ENCODE results near the gene LRP1B. TPM values are rescaled to one million over a fixed set of nuclear protein-coding genes. Genes with fewer than 3 reads are reported as not detected.

LRP1B gene
- polyA plus RNA-seq, 1 donor = 1.0 TPM

GRCh38 chr2:141611176-141611571 is 519.6 kb downstream of the LRP1B start:
- Histone ChIP-seq H3K27me3 (ENCODE audit: control insufficient read depth, insufficient read depth, low read length) (no peaks in the 10 kb centered on the region), H3K4me3 (ENCODE audit: low read length) (no peak overlapping the region), H3K4me1 (ENCODE audit: control insufficient read depth, insufficient read depth, low read length) (no peaks in the 10 kb centered on the region), H3K27ac (ENCODE audit: low read length) (no peak overlapping the region), H3K9me3 (ENCODE audit: control insufficient read depth, low read depth, low read length) (no peaks in the 10 kb centered on the region), H3K36me3 (ENCODE audit: control insufficient read depth, insufficient read depth, low read length) (no peaks in the 10 kb centered on the region)
- no peak for DNase-seq
- WGBS (ENCODE audit: insufficient coverage, low lambda C conversion rate) = no CpG with 5 or more reads among the region's 1 CpG

- Histone ChIP-seq H3K27ac (ENCODE audit: low read length) (no peak overlapping the region), H3K27me3 (ENCODE audit: control insufficient read depth, insufficient read depth, low read length) (no peaks in the 10 kb centered on the region), H3K4me3 (ENCODE audit: low read length) (no peak overlapping the region), H3K36me3 (ENCODE audit: control insufficient read depth, insufficient read depth, low read length) (no peaks in the 10 kb centered on the region), H3K9me3 (ENCODE audit: control insufficient read depth, low read depth, low read length) (no peaks in the 10 kb centered on the region), H3K4me1 (ENCODE audit: control insufficient read depth, insufficient read depth, low read length) (no peaks in the 10 kb centered on the region)
- DNase-seq = no peak
- WGBS (ENCODE audit: insufficient coverage, low lambda C conversion rate) = no CpG with 5 or more reads among the region's 6 CpGs
Observed at GRCh38 chr2:141610564-141611175, 520.1 kb downstream of the LRP1B start.

DNA sequence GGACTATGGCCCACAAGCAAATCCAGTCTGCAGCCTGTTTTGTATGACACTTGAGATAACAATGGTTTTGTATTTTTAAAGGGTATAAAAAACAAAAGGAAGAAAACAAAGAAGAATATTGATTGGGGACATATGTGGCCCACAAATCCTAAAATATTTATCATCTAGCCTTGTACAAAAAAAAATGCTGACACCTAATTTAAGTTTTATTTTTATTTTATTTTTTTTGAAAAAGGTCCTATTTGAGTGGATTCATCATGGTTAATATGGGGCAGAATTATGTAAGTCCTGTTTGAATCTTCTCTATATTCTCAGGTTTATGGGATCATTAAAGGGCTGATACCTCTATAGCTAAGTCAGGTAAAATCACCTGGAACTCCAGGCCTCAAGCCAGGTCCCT is 525.7 kb downstream of the LRP1B start:
- Histone ChIP-seq H3K27ac (ENCODE audit: low read length) (no peak overlapping the region), H3K4me1 (ENCODE audit: control insufficient read depth, insufficient read depth, low read length) (no peaks in the 10 kb centered on the region), H3K4me3 (ENCODE audit: low read length) (no peak overlapping the region), H3K9me3 (ENCODE audit: control insufficient read depth, low read depth, low read length) (no peaks in the 10 kb centered on the region), H3K27me3 (ENCODE audit: control insufficient read depth, insufficient read depth, low read length) (no peaks in the 10 kb centered on the region), H3K36me3 (ENCODE audit: control insufficient read depth, insufficient read depth, low read length) (no peaks in the 10 kb centered on the region)
- no peak for DNase-seq

GRCh38 chr2:141601511-141602152 is 529.2 kb downstream of the LRP1B start:
- Histone ChIP-seq H3K4me3 (ENCODE audit: low read length) (no peak overlapping the region), H3K27ac (ENCODE audit: low read length) (no peak overlapping the region), H3K9me3 (ENCODE audit: control insufficient read depth, low read depth, low read length) (no peaks in the 10 kb centered on the region), H3K36me3 (ENCODE audit: control insufficient read depth, insufficient read depth, low read length) (no peaks in the 10 kb centered on the region), H3K4me1 (ENCODE audit: control insufficient read depth, insufficient read depth, low read length) (no peaks in the 10 kb centered on the region), H3K27me3 (ENCODE audit: control insufficient read depth, insufficient read depth, low read length) (no peaks in the 10 kb centered on the region)
- DNase-seq = no peak
- 89% methylated on average over 1 of the region's 8 CpGs for WGBS (ENCODE audit: insufficient coverage, low lambda C conversion rate)

- H3K27ac ChIP-seq (ENCODE audit: low read length) = no peak overlapping the region
- H3K9me3 ChIP-seq (ENCODE audit: control insufficient read depth, low read depth, low read length) = no peaks in the 10 kb centered on the region
- no peaks in the 10 kb centered on the region for H3K27me3 ChIP-seq (ENCODE audit: control insufficient read depth, insufficient read depth, low read length)
- no peaks in the 10 kb centered on the region for H3K4me1 ChIP-seq (ENCODE audit: control insufficient read depth, insufficient read depth, low read length)
- 83% methylated on average over 1 of the region's 4 CpGs for WGBS (ENCODE audit: insufficient coverage, low lambda C conversion rate)
- H3K36me3 ChIP-seq (ENCODE audit: control insufficient read depth, insufficient read depth, low read length) = no peaks in the 10 kb centered on the region
- DNase-seq = no peak
- no peak overlapping the region for H3K4me3 ChIP-seq (ENCODE audit: low read length)
Observed at GRCh38 chr2:141599721-141600120, 531.1 kb downstream of the LRP1B start.

GRCh38 chr2:141598982-141599381 is 531.8 kb downstream of the LRP1B start:
- no CpG with 5 or more reads among the region's 2 CpGs for WGBS (ENCODE audit: insufficient coverage, low lambda C conversion rate)
- Histone ChIP-seq H3K4me1 (ENCODE audit: control insufficient read depth, insufficient read depth, low read length) (no peaks in the 10 kb centered on the region), H3K9me3 (ENCODE audit: control insufficient read depth, low read depth, low read length) (no peaks in the 10 kb centered on the region), H3K36me3 (ENCODE audit: control insufficient read depth, insufficient read depth, low read length) (no peaks in the 10 kb centered on the region), H3K27me3 (ENCODE audit: control insufficient read depth, insufficient read depth, low read length) (no peaks in the 10 kb centered on the region), H3K4me3 (ENCODE audit: low read length) (no peak overlapping the region), H3K27ac (ENCODE audit: low read length) (no peak overlapping the region)
- no peak for DNase-seq

- WGBS (ENCODE audit: insufficient coverage, low lambda C conversion rate) = 86% methylated on average over 1 of the region's 3 CpGs
- Histone ChIP-seq H3K27me3 (ENCODE audit: control insufficient read depth, insufficient read depth, low read length) (no peaks in the 10 kb centered on the region), H3K27ac (ENCODE audit: low read length) (no peak overlapping the region), H3K4me1 (ENCODE audit: control insufficient read depth, insufficient read depth, low read length) (no peaks in the 10 kb centered on the region), H3K4me3 (ENCODE audit: low read length) (no peak overlapping the region), H3K9me3 (ENCODE audit: control insufficient read depth, low read depth, low read length) (no peaks in the 10 kb centered on the region), H3K36me3 (ENCODE audit: control insufficient read depth, insufficient read depth, low read length) (no peaks in the 10 kb centered on the region)
- DNase-seq = no peak
Observed at GRCh38 chr2:141595316-141595920, 535.4 kb downstream of the LRP1B start.

DNA sequence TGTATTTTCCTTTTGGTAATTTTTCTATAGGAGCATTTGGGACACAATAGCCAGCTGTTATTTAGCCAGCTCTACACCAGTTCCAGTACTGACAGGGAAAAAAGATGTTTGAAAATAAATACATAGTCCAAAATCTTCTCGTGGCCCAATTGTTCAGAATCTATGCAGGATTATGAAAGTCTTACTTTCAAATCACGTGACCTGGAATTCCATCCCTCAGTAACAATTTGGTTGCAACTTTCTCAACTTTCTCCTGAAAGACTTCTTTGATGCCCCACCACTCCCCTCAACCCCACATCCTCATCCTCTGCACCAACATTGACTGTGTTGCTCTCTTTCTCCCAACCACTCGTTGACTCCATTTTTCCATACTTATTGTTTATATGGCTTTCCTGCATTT is 539.0 kb downstream of the LRP1B start:
- no peaks in the 10 kb centered on the region for H3K9me3 ChIP-seq (ENCODE audit: control insufficient read depth, low read depth, low read length)
- no peaks in the 10 kb centered on the region for H3K4me1 ChIP-seq (ENCODE audit: control insufficient read depth, insufficient read depth, low read length)
- no peaks in the 10 kb centered on the region for H3K36me3 ChIP-seq (ENCODE audit: control insufficient read depth, insufficient read depth, low read length)
- no peaks in the 10 kb centered on the region for H3K27me3 ChIP-seq (ENCODE audit: control insufficient read depth, insufficient read depth, low read length)
- WGBS (ENCODE audit: insufficient coverage, low lambda C conversion rate) = 74% methylated on average over 3 of the region's 3 CpGs
- no peak overlapping the region for H3K4me3 ChIP-seq (ENCODE audit: low read length)
- no peak overlapping the region for H3K27ac ChIP-seq (ENCODE audit: low read length)
- no peak for DNase-seq

- Histone ChIP-seq H3K36me3 (ENCODE audit: control insufficient read depth, insufficient read depth, low read length) (no peaks in the 10 kb centered on the region), H3K9me3 (ENCODE audit: control insufficient read depth, low read depth, low read length) (no peaks in the 10 kb centered on the region), H3K4me1 (ENCODE audit: control insufficient read depth, insufficient read depth, low read length) (no peaks in the 10 kb centered on the region), H3K27me3 (ENCODE audit: control insufficient read depth, insufficient read depth, low read length) (no peaks in the 10 kb centered on the region), H3K27ac (ENCODE audit: low read length) (no peak overlapping the region), H3K4me3 (ENCODE audit: low read length) (no peak overlapping the region)
- WGBS (ENCODE audit: insufficient coverage, low lambda C conversion rate) = 88% methylated on average over 5 of the region's 5 CpGs
- no peak for DNase-seq
Observed at GRCh38 chr2:141590620-141591019, 540.2 kb downstream of the LRP1B start.

DNA sequence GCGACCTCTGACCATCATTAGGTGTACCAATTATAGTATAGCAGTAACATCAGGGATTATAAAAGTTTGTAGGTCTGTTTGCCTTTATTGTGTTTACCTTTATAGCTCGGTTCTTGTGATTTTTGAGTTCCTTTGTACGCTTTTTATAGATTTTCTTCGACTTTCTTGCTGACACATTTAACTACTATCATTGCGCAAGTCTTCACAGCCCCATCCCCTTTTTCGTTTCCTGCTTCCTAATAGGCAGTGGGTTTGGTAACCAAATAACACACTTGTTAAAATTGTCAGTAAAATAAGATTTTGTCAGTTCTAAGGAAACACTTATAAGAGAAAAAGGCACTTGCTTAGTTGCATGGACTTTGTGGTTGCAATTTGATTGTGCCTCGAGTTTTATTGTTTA is 541.5 kb downstream of the LRP1B start:
- no peak overlapping the region for H3K27ac ChIP-seq (ENCODE audit: low read length)
- H3K27me3 ChIP-seq (ENCODE audit: control insufficient read depth, insufficient read depth, low read length) = no peaks in the 10 kb centered on the region
- H3K9me3 ChIP-seq (ENCODE audit: control insufficient read depth, low read depth, low read length) = no peaks in the 10 kb centered on the region
- no peaks in the 10 kb centered on the region for H3K4me1 ChIP-seq (ENCODE audit: control insufficient read depth, insufficient read depth, low read length)
- WGBS (ENCODE audit: insufficient coverage, low lambda C conversion rate) = 58% methylated on average over 6 of the region's 7 CpGs
- DNase-seq = no peak
- H3K4me3 ChIP-seq (ENCODE audit: low read length) = no peak overlapping the region
- no peaks in the 10 kb centered on the region for H3K36me3 ChIP-seq (ENCODE audit: control insufficient read depth, insufficient read depth, low read length)

- Histone ChIP-seq H3K36me3 (ENCODE audit: control insufficient read depth, insufficient read depth, low read length) (no peaks in the 10 kb centered on the region), H3K9me3 (ENCODE audit: control insufficient read depth, low read depth, low read length) (no peaks in the 10 kb centered on the region), H3K27me3 (ENCODE audit: control insufficient read depth, insufficient read depth, low read length) (no peaks in the 10 kb centered on the region), H3K4me3 (ENCODE audit: low read length) (no peak overlapping the region), H3K4me1 (ENCODE audit: control insufficient read depth, insufficient read depth, low read length) (no peaks in the 10 kb centered on the region), H3K27ac (ENCODE audit: low read length) (no peak overlapping the region)
- no peak for DNase-seq
- 100% methylated on average over 1 of the region's 1 CpG for WGBS (ENCODE audit: insufficient coverage, low lambda C conversion rate)
Observed at GRCh38 chr2:141586985-141587384, 543.8 kb downstream of the LRP1B start.

Data from large intestine (tissue), 3 donors.